Measurements from ENCODE around the gene GABRA6.
"Not testable (repeated sequence)": the region's sequence is repeated elsewhere in the genome, so short reads cannot be mapped to it uniquely, and the experiment has no call there.

GABRA6 gene

DNA sequence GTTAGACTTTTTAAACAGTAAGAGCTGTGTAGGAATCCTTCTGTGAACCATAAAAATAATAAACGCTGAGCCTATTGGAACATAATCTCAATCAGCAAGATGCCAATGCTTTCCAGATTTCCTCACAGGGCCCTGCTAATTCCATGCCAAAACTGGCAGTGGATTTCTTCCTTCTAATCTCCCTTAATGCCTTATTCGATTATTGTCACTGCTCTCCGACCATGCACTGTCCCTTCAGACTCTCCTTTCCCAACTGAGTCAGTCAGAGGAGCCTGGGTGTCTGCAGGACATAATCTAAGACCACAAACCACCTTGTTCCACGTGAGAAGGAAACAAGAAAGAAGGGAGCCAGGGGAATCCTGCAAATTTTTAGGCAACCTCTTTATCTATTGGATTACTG, at the start of gene GABRA6:
GABRA6 (plus strand) TSS at position 261 of the 400 bp plus-strand sequence. CDS start 269 bp downstream, outside the sequence.
- DNase-seq (ENCODE audit: low spot score) = no peak

DNA sequence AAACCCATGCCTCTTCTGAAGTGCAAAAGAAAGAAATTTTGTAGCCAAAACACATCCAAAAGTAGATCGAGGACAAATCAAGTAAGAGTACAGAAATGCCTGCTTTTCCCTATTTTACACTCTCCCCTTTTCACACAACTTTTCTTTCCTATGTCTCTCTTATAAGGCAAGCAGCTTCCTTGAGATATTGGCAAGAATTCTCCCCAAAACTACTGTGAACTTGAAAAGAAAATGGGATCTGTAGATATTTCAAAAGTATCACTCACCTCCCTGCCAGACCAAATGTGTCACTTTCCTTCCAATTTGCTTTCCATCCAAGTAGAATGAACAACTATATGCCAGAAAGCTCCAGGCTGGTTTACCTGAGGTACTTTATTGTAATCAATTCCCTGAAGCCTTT, 47.9 kb upstream of the GABRA6 start:
- DNase-seq (ENCODE audit: low spot score) = no peak

GRCh38 chr5:161641444-161641843, 44.1 kb upstream of the GABRA6 start:
- DNase-seq (ENCODE audit: low spot score) = no peak

- DNase-seq (ENCODE audit: low spot score) = no peak
Measured at GRCh38 chr5:161645264-161645663, 40.3 kb upstream of the GABRA6 start.

DNA sequence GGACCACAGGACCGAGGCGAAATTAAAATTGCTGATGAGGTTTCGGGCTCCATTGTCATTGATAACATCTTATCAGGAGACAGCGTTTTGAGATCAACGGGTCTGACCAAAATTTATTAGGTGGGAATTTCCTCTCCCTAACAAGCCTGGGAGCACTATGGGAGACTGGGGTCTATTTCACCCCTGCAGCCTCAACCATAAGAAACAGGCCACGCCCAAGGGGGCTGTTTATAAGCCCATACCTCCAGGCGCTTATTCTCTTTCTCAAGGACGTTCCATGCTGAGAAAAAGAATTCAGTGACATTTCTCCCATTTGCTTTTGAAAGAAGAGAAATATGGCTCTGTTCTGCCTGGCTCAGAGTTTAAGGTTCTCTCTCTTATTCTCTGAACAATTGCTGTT, 33.6 kb upstream of the GABRA6 start:
- DNase-seq (ENCODE audit: low spot score) = not testable (repeated sequence)

DNA sequence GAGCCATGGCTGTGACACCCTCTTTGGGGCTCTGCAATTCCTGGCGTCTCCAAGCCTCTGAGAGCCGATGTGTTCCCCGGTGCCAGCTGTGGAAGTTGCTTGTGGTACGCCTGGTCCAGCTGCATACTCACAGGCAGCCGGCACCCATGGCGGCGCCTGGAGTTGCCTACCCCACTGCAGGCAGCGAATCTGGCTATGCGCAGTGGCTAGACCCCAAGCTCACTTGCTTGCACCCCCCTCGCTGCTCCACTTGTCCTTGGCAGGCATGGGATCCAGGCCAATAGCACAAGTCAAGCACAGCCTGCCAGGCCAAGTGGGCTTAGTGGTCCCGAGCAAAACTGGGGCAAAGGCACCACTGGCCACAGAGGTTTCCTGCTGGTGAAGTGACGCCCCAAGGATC, 24.7 kb upstream of the GABRA6 start:
- DNase-seq (ENCODE audit: low spot score) = no peak

- no peak for DNase-seq (ENCODE audit: low spot score)
Measured at GRCh38 chr5:161663431-161663830, 22.1 kb upstream of the GABRA6 start.

DNA sequence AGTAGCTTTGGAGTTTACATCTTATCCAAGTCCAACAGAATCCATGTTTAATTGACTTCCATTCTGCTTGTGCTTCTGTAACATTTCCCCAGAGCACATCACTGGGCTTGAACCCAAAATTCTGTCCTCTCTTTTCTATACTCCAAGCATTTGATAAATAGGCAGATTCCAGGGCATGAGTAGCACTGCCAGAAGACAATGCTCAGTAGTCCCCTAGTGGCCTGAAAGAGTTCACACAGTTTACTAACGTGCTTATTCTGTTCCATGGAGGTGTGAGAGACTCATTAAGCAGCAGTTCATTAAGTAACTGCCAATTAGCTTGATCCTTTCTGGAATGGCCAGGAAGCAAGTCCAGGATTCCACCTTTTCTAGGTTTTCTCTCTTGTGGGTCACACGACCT, 9.4 kb upstream of the GABRA6 start:
- no peak for DNase-seq (ENCODE audit: low spot score)

DNA sequence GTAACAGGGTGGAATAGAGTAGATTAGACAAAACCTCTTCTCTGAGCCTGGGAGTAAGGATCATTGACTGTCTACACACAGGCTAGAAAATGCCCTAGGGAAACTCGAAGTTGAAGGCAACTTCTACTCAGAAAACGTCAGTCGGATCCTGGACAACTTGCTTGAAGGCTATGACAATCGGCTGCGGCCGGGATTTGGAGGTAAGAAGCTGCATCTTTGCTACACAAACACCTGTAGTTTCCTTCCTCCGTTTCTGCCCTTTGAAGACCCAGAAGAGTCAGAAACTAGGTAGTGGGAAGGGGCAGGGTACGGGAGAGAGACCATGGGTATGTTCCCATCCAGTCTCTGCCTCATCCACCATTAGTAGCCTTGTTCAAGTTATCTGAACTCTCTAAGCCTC, 628 bp downstream of the GABRA6 start:
- DNase-seq (ENCODE audit: low spot score) = no peak

GRCh38 chr5:161686881-161687280, 1.4 kb downstream of the GABRA6 start:
- no peak for DNase-seq (ENCODE audit: low spot score)

- no peak for DNase-seq (ENCODE audit: low spot score)
Measured at GRCh38 chr5:161687316-161687715, 1.8 kb downstream of the GABRA6 start.

GRCh38 chr5:161691911-161692310, 6.4 kb downstream of the GABRA6 start:
- no peak for DNase-seq (ENCODE audit: low spot score)

DNA sequence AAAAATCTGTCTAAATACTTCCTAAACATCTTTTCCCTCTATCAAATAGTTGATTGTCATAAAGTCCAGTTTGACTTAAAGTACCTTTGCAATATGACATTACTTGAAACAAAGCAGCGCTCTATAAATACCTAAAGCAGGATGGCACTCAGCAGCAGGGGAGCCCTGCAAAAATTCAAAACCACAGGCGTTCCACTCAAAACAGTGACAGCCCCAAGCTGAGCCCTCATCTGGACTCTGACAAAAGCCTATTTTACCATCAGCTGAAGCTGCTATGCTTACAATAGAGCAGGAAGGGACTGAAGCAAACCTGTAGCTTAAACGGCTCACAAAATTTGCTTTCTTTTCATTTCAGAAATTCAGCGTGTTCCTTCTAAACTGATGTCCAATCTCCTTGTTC, 11.5 kb downstream of the GABRA6 start:
- DNase-seq (ENCODE audit: low spot score) = no peak

- no peak for DNase-seq (ENCODE audit: low spot score)
Measured at GRCh38 chr5:161700065-161700464, 14.5 kb downstream of the GABRA6 start.

DNA sequence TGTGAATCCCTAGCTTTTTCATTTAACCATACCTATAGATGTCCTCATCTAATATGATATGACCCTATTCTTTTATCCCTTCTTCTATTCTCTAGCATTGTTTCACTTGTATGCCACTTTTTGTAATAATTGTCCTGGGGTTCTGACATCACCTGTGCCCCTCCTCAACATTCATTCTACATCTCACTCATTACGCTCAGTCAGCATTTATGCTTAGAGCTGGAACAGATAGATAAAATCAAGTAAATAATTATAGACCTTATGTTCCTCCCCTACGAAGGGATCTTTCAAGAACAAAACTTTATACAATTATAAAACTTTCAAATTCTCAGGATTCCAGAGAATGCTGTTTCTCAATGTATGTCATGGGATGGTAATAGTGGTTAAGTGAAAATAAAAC, 18.0 kb downstream of the GABRA6 start:
- no peak for DNase-seq (ENCODE audit: low spot score)

- no peak for DNase-seq (ENCODE audit: low spot score)
Measured at GRCh38 chr5:161707382-161707781, 21.9 kb downstream of the GABRA6 start.

- no peak for DNase-seq (ENCODE audit: low spot score)
Measured at GRCh38 chr5:161709239-161709638, 23.7 kb downstream of the GABRA6 start.

DNA sequence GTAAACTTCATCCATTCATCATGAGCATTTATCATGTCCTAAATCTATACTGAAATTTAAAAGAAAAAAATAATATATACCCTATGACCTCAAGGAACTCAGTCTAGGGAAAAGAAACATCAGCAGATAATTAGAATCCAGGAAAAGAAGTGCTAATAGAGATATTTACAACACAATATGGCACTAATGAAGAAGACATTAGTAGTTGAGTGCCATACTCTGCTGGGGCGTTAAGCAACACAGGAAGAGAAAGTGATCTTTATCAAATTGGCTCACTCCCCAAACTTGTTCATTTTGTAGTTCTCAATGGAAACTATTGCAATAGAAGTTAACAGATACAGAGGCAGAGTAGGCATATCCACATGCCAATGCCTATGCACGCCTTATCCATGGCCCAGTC, 27.5 kb downstream of the GABRA6 start:
- no peak for DNase-seq (ENCODE audit: low spot score)

- DNase-seq (ENCODE audit: low spot score) = no peak
Measured at GRCh38 chr5:161719157-161719556, 33.6 kb downstream of the GABRA6 start.

DNA sequence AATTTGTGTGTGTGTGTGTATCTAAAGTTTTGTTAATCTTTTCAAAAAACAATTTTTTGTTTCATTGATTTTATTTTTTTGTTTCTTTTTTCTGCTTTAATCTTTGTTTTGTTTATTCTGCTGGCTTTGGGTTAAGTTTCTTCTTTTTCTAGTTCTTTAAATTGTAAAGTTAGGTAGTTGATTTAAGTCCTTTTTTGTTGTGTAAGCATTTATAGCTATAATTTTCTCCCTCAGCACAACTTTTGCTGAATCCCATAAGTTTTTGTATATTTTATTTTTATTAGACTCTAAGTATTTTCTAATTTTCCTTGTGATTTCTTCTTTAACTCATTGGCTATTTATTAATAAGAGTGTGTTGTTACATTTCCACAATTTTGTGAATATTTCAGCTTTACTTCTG, 34.9 kb downstream of the GABRA6 start:
- DNase-seq (ENCODE audit: low spot score) = no peak

GRCh38 chr5:161734741-161735140, 49.2 kb downstream of the GABRA6 start:
- no peak for DNase-seq (ENCODE audit: low spot score)

- DNase-seq (ENCODE audit: low spot score) = no peak
Measured at GRCh38 chr5:161740433-161740832, 54.9 kb downstream of the GABRA6 start.

- no peak for DNase-seq (ENCODE audit: low spot score)
Measured at GRCh38 chr5:161744276-161744675, 58.8 kb downstream of the GABRA6 start.

DNA sequence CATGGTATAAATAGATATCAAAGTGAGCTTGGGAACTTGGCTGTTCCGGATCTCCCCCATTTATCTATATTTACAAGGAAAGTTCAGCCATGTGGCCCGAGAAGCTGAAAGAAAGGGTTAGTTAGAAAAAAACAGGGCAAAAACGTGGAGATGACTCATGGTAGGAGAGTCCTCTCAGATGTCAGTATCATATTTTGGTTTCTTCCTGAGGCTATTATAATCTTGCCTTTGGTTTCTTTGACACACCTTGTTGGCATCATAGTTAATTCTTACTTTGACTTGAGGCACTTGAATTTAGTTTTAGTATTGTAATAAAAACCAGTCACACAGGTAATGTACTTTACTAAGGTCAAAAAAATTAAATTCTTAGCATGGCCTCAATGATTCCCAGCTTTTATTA, 59.9 kb downstream of the GABRA6 start:
- no peak for DNase-seq (ENCODE audit: low spot score)

GRCh38 chr5:161751265-161751664, 65.7 kb downstream of the GABRA6 start:
- DNase-seq (ENCODE audit: low spot score) = no peak
